Neural crest cell (in vitro differentiated cells): ENCODE measurements around the gene DPYSL4. TPM values are rescaled to one million over a fixed set of nuclear protein-coding genes. Genes with fewer than 3 reads are reported as not detected.

Experiments used
- DNase-seq: peaks from one replicate; pipeline ENCODE4 v3.0.0; 2021; ENCODE audit warnings: low read depth, mixed read lengths, low spot score
- H3K27ac Mint-ChIP-seq: one replicate; pipeline ENCODE4 v1.8.0; 2021; ENCODE audit warnings: mild to moderate bottlenecking, mixed read lengths; ENCODE audit not compliant: unreplicated experiment
- H3K27me3 Mint-ChIP-seq: 2 replicates; pipeline ENCODE4 v1.8.0; 2021; ENCODE audit warnings: low read depth, mild to moderate bottlenecking, mixed read lengths
- H3K36me3 Mint-ChIP-seq: 2 replicates; pipeline ENCODE4 v1.8.0; 2021; ENCODE audit warnings: low read depth, mild to moderate bottlenecking, mixed read lengths
- H3K4me1 Mint-ChIP-seq: 2 replicates; pipeline ENCODE4 v1.8.0; 2021; ENCODE audit warnings: mixed read lengths
- H3K4me3 Mint-ChIP-seq: one replicate; pipeline ENCODE4 v1.8.0; 2021; ENCODE audit warnings: mild to moderate bottlenecking, mixed read lengths
- H3K9me3 Mint-ChIP-seq: 2 replicates; pipeline ENCODE4 v1.8.0; 2021; ENCODE audit warnings: mixed read lengths
- CTCF ChIP-seq: fragments of 200-600 bp; sonication (generic); conservative IDR thresholded peaks from 2 replicates; pipeline ENCODE4 v1.5.0; 2021; ENCODE audit warnings: antibody characterized with exemption, mild to moderate bottlenecking
- total RNA-seq: library from RNA; stranded (reverse); gene quantifications from 2 replicates; pipeline ENCODE4 v1.2.1, GENCODE V29; 2021

The DPYSL4 gene
- total RNA-seq, 1 donor from 2014 or later: 155 TPM

GRCh38 chr10:132176623-132177500 is 9.9 kb upstream of the DPYSL4 start:
- peaks cover 4% of the 10 kb centered on the region for H3K9me3 Mint-ChIP-seq
- H3K4me1 Mint-ChIP-seq: peaks cover 26% of the 10 kb centered on the region
- H3K27ac Mint-ChIP-seq: no peak overlapping the region
- no peak for TF ChIP-seq CTCF
- peaks cover 67% of the 10 kb centered on the region for H3K27me3 Mint-ChIP-seq
- peak overlapping the region; percentile 35 for H3K4me3 Mint-ChIP-seq
- DNase-seq: no peak
- no peaks in the 10 kb centered on the region for H3K36me3 Mint-ChIP-seq

GRCh38 chr10:132178046-132178445 is 8.7 kb upstream of the DPYSL4 start:
- Mint-ChIP-seq H3K4me1 (peaks cover 26% of the 10 kb centered on the region), H3K9me3 (peaks cover 4% of the 10 kb centered on the region), H3K27me3 (peaks cover 76% of the 10 kb centered on the region), H3K36me3 (no peaks in the 10 kb centered on the region), H3K4me3 (no peak overlapping the region), H3K27ac (no peak overlapping the region)
- no peak for DNase-seq
- TF ChIP-seq CTCF: no peak

- Mint-ChIP-seq H3K4me3 (no peak overlapping the region), H3K36me3 (no peaks in the 10 kb centered on the region), H3K4me1 (peaks cover 26% of the 10 kb centered on the region), H3K9me3 (no peaks in the 10 kb centered on the region), H3K27ac (no peak overlapping the region), H3K27me3 (peaks cover 80% of the 10 kb centered on the region)
- TF ChIP-seq CTCF: no peak
- no peak for DNase-seq
These were observed 7.8 kb upstream of the DPYSL4 start for GRCh38 chr10:132178672-132179545.

GRCh38 chr10:132179551-132180392 is 7.0 kb upstream of the DPYSL4 start:
- TF ChIP-seq CTCF: no peak
- Mint-ChIP-seq H3K9me3 (no peaks in the 10 kb centered on the region), H3K27ac (no peak overlapping the region), H3K27me3 (peaks cover 82% of the 10 kb centered on the region), H3K4me1 (peaks cover 27% of the 10 kb centered on the region), H3K4me3 (no peak overlapping the region), H3K36me3 (no peaks in the 10 kb centered on the region)
- DNase-seq: no peak

GRCh38 chr10:132180736-132181135 is 6.0 kb upstream of the DPYSL4 start:
- Mint-ChIP-seq H3K4me3 (peak overlapping the region; percentile 14), H3K27ac (peak overlapping the region; percentile 60), H3K9me3 (no peaks in the 10 kb centered on the region), H3K36me3 (no peaks in the 10 kb centered on the region), H3K4me1 (peaks cover 23% of the 10 kb centered on the region), H3K27me3 (peaks cover 80% of the 10 kb centered on the region)
- TF ChIP-seq CTCF: no peak
- no peak for DNase-seq
